BLaER1 treated with 17β-estradiol and CSF1 and Interleukin-3, amounts not matched to agents 10 nM and 100 nM (cell line): ENCODE data around the gene SSNA1.

Source experiments
- H3K27ac ChIP-seq, 11 experiments: shearing (Covaris generic); formaldehyde crosslinking; 2 replicates each; pipeline ENCODE4 v1.8.1; 2022
- H3K27me3 ChIP-seq, 11 experiments: shearing (Covaris generic); formaldehyde crosslinking; 2 replicates each; pipeline ENCODE4 v1.8.1; 2022
- H3K36me3 ChIP-seq, 11 experiments: shearing (Covaris generic); formaldehyde crosslinking; 2 replicates each; pipeline ENCODE4 v1.8.1; 2022
- H3K4me1 ChIP-seq, 10 experiments: shearing (Covaris generic); formaldehyde crosslinking; 2 replicates each; pipeline ENCODE4 v1.8.1; 2022
- H3K4me2 ChIP-seq, 11 experiments: shearing (Covaris generic); formaldehyde crosslinking; 2 replicates each; pipeline ENCODE4 v1.8.1; 2022
- H3K4me3 ChIP-seq, 10 experiments: shearing (Covaris generic); formaldehyde crosslinking; 2 replicates each; pipeline ENCODE4 v1.8.1; 2022
- H3K9ac ChIP-seq, 11 experiments: shearing (Covaris generic); formaldehyde crosslinking; 2 replicates each; pipeline ENCODE4 v1.8.1; 2022
- H3K9me3 ChIP-seq, 11 experiments: shearing (Covaris generic); formaldehyde crosslinking; replicated peaks in 1 of 11; 2 replicates each; pipeline ENCODE4 v1.8.1; 2022
- H4K20me1 ChIP-seq, 11 experiments: shearing (Covaris generic); formaldehyde crosslinking; 2 replicates each; pipeline ENCODE4 v1.8.1; 2022
- Cebpa-rat ChIP-seq, 11 experiments: shearing (Covaris generic); IDR thresholded peaks; 2 replicates each; pipeline ENCODE4 v1.8.1; 2022

Gene SSNA1

DNA sequence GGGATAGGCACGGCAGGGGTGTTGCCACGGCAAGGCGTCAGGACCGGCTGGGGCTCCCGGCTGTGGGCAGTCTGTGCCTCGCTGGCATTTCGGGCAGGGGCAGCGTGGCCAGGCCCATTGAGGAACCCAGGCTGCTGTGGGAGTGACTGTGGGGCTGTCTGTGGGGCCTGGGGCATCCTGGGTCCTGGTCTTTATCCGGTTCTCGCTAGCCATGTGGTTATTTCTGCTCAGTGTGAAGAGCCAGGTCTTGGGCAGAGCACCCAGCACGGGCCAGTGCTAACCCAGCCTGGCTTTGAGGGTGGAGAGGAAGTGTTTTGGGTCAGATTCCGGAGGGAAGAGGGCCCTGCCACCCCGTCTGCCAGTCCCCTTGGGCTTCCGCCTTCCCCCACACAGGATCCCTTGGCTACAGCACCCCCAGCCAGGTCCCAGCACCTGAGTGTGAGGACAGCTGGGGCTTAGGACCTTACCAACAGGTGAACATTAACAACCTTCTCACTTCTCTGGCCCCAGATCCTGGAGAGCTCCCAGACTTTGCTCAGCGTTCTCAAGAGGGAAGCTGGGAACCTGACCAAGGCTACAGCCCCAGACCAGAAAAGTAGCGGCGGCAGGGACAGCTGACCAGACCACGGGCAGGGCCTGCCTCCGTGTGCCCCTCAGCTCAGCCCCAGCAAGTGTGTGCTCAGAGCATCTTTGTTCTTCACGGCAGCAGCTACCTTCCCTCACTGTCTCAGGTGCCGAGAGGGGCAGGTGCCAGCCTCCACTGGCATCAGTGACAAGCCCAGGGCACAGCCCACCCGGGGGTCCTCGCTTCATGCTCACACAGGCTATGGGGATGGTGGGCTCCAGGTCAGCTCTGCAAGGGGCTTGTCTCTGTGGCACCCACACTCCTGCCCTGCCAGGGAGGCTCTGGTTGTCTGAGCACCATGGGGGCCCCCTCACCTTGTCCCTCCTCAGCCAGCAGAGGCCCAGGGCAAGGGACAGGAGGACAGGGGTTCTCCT lies 1.1 kb downstream of the SSNA1 start:
- peaks cover 12 to 96% (median 85%) of the 10 kb centered on the region in 11 experiments; a peak in 21 of 22 replicates for H4K20me1 ChIP-seq
- H3K9ac ChIP-seq: peak overlapping the region; percentile 86 to 95 (median 93)
- H3K4me3 ChIP-seq: peak overlapping the region; percentile 83 to 99 (median 98)
- no peak for TF ChIP-seq Cebpa-rat (IDR thresholded peaks at IDR 0.05)
- H3K27ac ChIP-seq: peak overlapping the region; percentile 82 to 94 (median 89); a peak in 21 of 22 replicates
- H3K4me1 ChIP-seq: peaks cover 48 to 79% (median 65%) of the 10 kb centered on the region in 10 experiments
- H3K27me3 ChIP-seq: no peaks in the 10 kb centered on the region
- peak overlapping the region; percentile 92 to 100 (median 100) for H3K4me2 ChIP-seq
- H3K36me3 ChIP-seq: peaks cover 32 to 76% (median 53%) of the 10 kb centered on the region in 11 experiments
- no peaks in the 10 kb centered on the region for H3K9me3 ChIP-seq

DNA sequence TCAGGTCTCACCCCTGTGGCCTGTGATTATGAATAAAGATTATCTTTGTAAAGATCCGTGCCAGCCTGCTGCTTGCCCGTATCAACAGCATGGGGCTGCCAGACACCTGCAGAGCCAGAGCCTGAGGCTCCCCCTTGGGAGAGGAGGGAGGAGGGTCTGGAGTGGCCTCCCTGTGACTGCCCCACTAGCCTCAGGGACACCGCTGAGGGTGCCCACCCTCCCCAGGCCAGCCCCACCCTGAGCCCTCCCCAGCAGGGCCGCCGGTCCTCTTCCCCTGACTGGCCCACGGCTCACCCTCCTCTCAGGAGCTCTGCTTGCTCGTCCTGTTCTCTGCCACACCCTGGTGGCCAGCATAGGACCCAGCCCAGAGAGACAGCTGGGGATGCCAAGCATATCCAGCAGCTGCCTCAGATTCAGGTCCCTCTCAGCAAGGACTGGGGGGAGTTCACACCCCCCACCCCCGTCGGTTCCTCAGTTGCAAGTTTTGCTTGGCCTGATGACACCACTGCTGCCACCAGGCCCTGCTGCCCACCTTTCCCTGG lies 1.9 kb downstream of the SSNA1 start:
- peaks cover 48 to 83% (median 66%) of the 10 kb centered on the region in 10 experiments for H3K4me1 ChIP-seq
- H3K27ac ChIP-seq: peak overlapping the region in 9 of 11 experiments; percentile 82 to 94 (median 89); a peak in 13 of 22 replicates
- TF ChIP-seq Cebpa-rat (IDR thresholded peaks at IDR 0.05): no peak
- H3K27me3 ChIP-seq: no peaks in the 10 kb centered on the region
- H3K4me3 ChIP-seq: peak overlapping the region; percentile 83 to 99 (median 98); a peak in 18 of 20 replicates
- peaks cover 24 to 76% (median 45%) of the 10 kb centered on the region in 11 experiments for H3K36me3 ChIP-seq
- no peaks in the 10 kb centered on the region for H3K9me3 ChIP-seq
- H3K9ac ChIP-seq: peak overlapping the region; percentile 86 to 95 (median 93)
- peak overlapping the region; percentile 92 to 100 (median 100) for H3K4me2 ChIP-seq
- H4K20me1 ChIP-seq: peaks cover 12 to 96% (median 83%) of the 10 kb centered on the region in 11 experiments; a peak in 21 of 22 replicates

DNA sequence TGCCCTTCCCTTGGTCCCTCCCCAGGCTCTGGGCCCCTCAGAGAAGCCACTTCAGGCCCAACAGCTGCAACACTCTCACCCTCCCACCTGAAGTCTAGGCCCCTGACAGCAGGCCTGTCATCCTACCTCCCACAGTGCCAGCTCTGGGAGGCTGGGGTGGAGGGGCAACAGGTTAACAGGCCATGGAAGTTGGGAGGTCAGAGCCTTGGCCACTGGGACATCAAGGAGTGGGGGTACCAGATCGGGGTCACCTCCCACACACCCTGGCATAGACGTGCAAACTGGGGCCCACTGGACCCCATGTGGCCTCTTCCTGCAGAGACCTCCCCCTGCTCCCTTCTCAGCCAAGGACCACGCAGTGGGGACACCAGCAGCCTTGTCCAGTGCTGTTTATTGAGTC lies 2.8 kb downstream of the SSNA1 start:
- H3K9ac ChIP-seq: peak overlapping the region; percentile 43 to 95 (median 93); a peak in 19 of 22 replicates
- H3K36me3 ChIP-seq: peaks cover 16 to 74% (median 41%) of the 10 kb centered on the region in 11 experiments
- peak overlapping the region in 3 of 10 experiments; percentile 32 to 99 (median 98); a peak in 4 of 20 replicates for H3K4me3 ChIP-seq
- H4K20me1 ChIP-seq: peaks cover 12 to 96% (median 83%) of the 10 kb centered on the region in 11 experiments; a peak in 21 of 22 replicates
- peaks cover 42 to 81% (median 61%) of the 10 kb centered on the region in 10 experiments for H3K4me1 ChIP-seq
- no peaks in the 10 kb centered on the region for H3K27me3 ChIP-seq
- H3K4me2 ChIP-seq: peak overlapping the region; percentile 92 to 100 (median 100); a peak in 21 of 22 replicates
- H3K27ac ChIP-seq: peak overlapping the region in 8 of 11 experiments; percentile 5 to 49 (median 17); a peak in 7 of 22 replicates
- TF ChIP-seq Cebpa-rat (IDR thresholded peaks at IDR 0.05): no peak
- H3K9me3 ChIP-seq: no peaks in the 10 kb centered on the region

DNA sequence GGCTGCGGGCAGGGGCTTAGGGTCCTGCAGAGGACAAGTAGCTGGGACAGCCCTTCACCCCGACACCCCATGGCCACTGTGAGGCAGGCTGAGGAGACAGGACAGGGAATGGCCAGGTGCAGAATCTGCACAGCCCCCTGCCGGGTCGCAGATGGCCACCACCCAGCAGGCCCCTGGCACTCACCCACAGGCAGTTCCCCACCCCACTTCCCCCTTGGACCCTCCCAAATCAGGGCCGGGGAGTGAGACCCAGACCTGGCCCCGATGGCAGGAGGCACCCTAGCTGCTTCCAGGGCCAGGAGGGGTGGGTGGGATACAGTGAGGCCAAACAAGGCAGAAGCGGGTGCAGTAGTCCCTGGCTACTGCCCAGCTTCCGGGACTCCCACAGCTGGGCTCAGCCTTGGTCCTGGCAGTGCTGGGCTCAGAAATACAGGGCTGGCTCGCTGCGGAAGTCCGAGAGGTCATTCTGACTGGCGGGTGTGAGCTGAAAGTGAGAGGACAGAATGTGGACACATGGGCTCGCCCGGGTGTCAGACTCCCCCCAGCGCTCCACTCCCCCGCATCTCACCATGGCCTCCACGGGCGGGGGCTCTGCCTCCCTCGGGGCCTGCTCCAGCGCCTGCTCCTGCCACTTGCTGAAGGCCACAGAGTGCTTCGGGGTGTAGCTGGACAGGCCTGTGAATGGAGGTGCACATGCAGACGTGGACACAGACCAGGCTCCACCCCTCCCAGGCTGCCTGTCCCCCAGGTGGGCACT lies 3.4 kb downstream of the SSNA1 start:
- H3K27me3 ChIP-seq: no peaks in the 10 kb centered on the region
- no peaks in the 10 kb centered on the region for H3K9me3 ChIP-seq
- peaks cover 12 to 96% (median 83%) of the 10 kb centered on the region in 11 experiments; a peak in 21 of 22 replicates for H4K20me1 ChIP-seq
- peak overlapping the region in 10 of 11 experiments; percentile 43 to 95 (median 93); a peak in 17 of 22 replicates for H3K9ac ChIP-seq
- TF ChIP-seq Cebpa-rat (IDR thresholded peaks at IDR 0.05): no peak
- H3K4me1 ChIP-seq: peaks cover 36 to 80% (median 57%) of the 10 kb centered on the region in 10 experiments
- H3K4me3 ChIP-seq: no peak overlapping the region; a peak in 1 of 20 replicates
- H3K27ac ChIP-seq: no peak overlapping the region; a peak in 2 of 22 replicates
- H3K4me2 ChIP-seq: peak overlapping the region; percentile 92 to 100 (median 100); a peak in 18 of 22 replicates
- peaks cover 15 to 68% (median 34%) of the 10 kb centered on the region in 11 experiments; a peak in 21 of 22 replicates for H3K36me3 ChIP-seq

DNA sequence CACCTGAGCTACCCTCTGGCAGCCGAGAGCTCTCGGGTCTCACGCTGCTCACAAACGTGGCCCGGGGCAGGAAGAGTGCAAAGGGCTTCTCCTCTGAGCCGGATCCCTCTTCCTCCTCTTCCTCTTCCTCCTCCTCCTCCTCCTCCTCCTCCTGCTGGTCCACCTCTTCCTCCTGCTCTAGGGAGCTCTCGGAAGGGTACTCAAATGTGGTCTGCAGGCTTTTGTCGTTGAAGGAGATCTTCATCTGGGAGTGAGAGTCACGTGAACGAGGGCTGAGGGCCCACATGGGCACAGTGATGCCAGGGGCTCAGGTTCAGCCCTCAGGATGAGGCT lies 3.9 kb downstream of the SSNA1 start:
- Histone ChIP-seq H3K4me2 (peak overlapping the region in 3 of 11 experiments; percentile 100; a peak in 3 of 22 replicates), H4K20me1 (peaks cover 13 to 96% (median 83%) of the 10 kb centered on the region in 11 experiments; a peak in 21 of 22 replicates), H3K27ac (no peak overlapping the region; a peak in 1 of 22 replicates), H3K36me3 (peaks cover 15 to 63% (median 30%) of the 10 kb centered on the region in 11 experiments; a peak in 20 of 22 replicates), H3K9me3 (no peaks in the 10 kb centered on the region), H3K27me3 (no peaks in the 10 kb centered on the region), H3K4me3 (no peak overlapping the region), H3K4me1 (peaks cover 33 to 79% (median 57%) of the 10 kb centered on the region in 10 experiments), H3K9ac (peak overlapping the region in 9 of 11 experiments; percentile 15 to 95 (median 88); a peak in 12 of 22 replicates)
- TF ChIP-seq Cebpa-rat (IDR thresholded peaks at IDR 0.05): no peak

DNA sequence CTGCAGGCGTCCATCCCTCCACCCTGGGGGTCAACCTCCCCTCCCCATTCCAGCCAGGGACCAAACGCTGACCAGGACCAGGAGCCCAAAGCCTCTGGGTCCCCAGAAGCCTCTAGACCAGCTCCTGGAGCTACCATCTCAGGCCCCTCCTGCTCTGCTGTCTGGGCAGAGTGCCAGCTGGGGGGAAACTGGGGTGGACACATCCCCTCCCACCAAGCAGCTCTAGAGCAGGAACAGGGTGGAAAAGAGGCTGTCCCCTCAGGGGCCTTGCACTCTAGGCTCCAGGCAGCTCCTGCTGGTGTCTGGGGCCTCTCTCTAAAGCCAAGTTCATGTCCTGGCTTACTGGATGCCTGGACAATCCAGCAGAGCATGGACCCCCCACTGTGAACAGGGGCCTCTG lies 4.4 kb downstream of the SSNA1 start:
- TF ChIP-seq Cebpa-rat (IDR thresholded peaks at IDR 0.05): no peak
- Histone ChIP-seq H3K9me3 (no peaks in the 10 kb centered on the region), H4K20me1 (peaks cover 17 to 96% (median 83%) of the 10 kb centered on the region in 11 experiments; a peak in 21 of 22 replicates), H3K4me1 (peaks cover 33 to 79% (median 57%) of the 10 kb centered on the region in 10 experiments), H3K27ac (no peak overlapping the region), H3K36me3 (peaks cover 15 to 65% (median 30%) of the 10 kb centered on the region in 11 experiments; a peak in 20 of 22 replicates), H3K4me2 (peak overlapping the region in 1 of 11 experiments; percentile 100; a peak in 2 of 22 replicates), H3K27me3 (no peaks in the 10 kb centered on the region), H3K9ac (peak overlapping the region in 9 of 11 experiments; percentile 15 to 86 (median 40); a peak in 13 of 22 replicates), H3K4me3 (no peak overlapping the region)

DNA sequence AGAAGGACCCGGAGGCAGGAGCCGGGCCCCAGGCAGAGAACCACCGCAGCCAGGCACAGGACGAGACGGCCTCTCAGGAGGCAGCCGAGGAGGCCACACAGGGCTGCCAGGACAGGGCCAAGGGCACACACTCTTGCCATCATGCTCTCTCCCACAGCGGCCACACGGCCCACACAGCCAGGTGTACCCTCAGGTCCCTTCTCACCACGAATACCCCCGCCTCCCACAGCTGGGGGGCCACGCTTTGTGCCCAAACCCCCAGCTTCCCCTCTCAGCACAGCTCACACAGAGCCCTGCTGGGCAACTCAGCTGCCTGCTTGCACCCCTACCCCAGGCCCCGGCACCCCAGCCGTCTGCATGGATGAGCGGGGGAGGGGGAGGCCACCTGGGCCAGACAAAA lies 5.3 kb downstream of the SSNA1 start:
- Histone ChIP-seq H3K9ac (peak overlapping the region in 7 of 11 experiments; percentile 24 to 60 (median 32); a peak in 9 of 22 replicates), H3K27me3 (no peaks in the 10 kb centered on the region), H3K36me3 (peaks cover 15 to 68% (median 30%) of the 10 kb centered on the region in 11 experiments; a peak in 20 of 22 replicates), H3K4me2 (peak overlapping the region in 1 of 11 experiments; percentile 23; a peak in 1 of 22 replicates), H3K9me3 (no peaks in the 10 kb centered on the region), H4K20me1 (peaks cover 26 to 100% (median 92%) of the 10 kb centered on the region in 11 experiments; a peak in 21 of 22 replicates), H3K4me3 (no peak overlapping the region), H3K4me1 (peaks cover 42 to 88% (median 66%) of the 10 kb centered on the region in 10 experiments), H3K27ac (no peak overlapping the region)
- no peak for TF ChIP-seq Cebpa-rat (IDR thresholded peaks at IDR 0.05)
